ENCODE measurements around the gene AKAP10. TPM values are rescaled to one million over a fixed set of nuclear protein-coding genes. Genes with fewer than 3 reads are reported as not detected.

Gene AKAP10
- total and polyA plus RNA-seq, 10 of the 15 experiments (the other 5 are each of a cell fraction or from before 2014, with no cell fraction given): 4.3 to 23.7 (median 14.7) TPM

GRCh38 chr17:19874256-19874655, 103.4 kb downstream of the AKAP10 start:
- H3K36me3 ChIP-seq (ENCODE audit: control insufficient read depth in 2 of 2, insufficient read depth in 2 of 2, low read length in 1 of 2): no peaks in the 10 kb centered on the region

GRCh38 chr17:19873346-19873745, 104.3 kb downstream of the AKAP10 start:
- no peak overlapping the region for H2AFZ ChIP-seq (ENCODE audit: control insufficient read depth, low read depth, low read length)
- intact Hi-C loops (cut with micrococcal nuclease; ENCODE audit: unreplicated experiment) (no loop called here), in situ Hi-C loops (cut with MboI) (no loop called here)
- peaks cover 2 to 3% of the 10 kb centered on the region in 2 experiments; a peak in 2 of 4 replicates for H3K27me3 ChIP-seq (replicated peaks in 1 of 2; ENCODE audit: control insufficient read depth in 2 of 2, insufficient read depth in 2 of 2, low read length in 1 of 2)
- H3K4me2 ChIP-seq (ENCODE audit: control insufficient read depth, insufficient read depth): no peak overlapping the region
- 79% methylated on average over 3 of the region's 3 CpGs for WGBS (ENCODE audit: insufficient coverage, insufficient replicate concordance, low lambda C conversion rate, missing lambda C conversion rate)
- H4K20me1 ChIP-seq (ENCODE audit: control insufficient read depth, insufficient read depth): no peaks in the 10 kb centered on the region
- ChIA-PET RAD21 (ENCODE audit: unreplicated experiment) (no interaction called here), CTCF (no interaction called here), POLR2A (no interaction called here), SMC1A (ENCODE audit: uncharacterized antibody, unreplicated experiment) (no interaction called here)
- BruUV-seq (replicated peaks): no TSS peak
- no peak overlapping the region for H3K27ac ChIP-seq (ENCODE audit: control insufficient read depth, insufficient read depth)
- TF ChIP-seq BRCA1 (IDR thresholded peaks at IDR 0.05; ENCODE audit: low read depth, low read length): no peak
- no peak for TF ChIP-seq USF1 (IDR thresholded peaks at IDR 0.05; ENCODE audit: borderline replicate concordance, extremely low read length, insufficient read depth, low read depth, low read length)
- no peak for TF ChIP-seq POLR2AphosphoS5 (IDR thresholded peaks at IDR 0.05; ENCODE audit: low read length)
- TF ChIP-seq NFYA (IDR thresholded peaks at IDR 0.05; ENCODE audit: borderline replicate concordance, low read depth, low read length): no peak
- TF ChIP-seq ZNF274 (IDR thresholded peaks at IDR 0.05; ENCODE audit: insufficient read depth, insufficient read length): no peak
- no peak for TF ChIP-seq KDM1A (IDR thresholded peaks at IDR 0.05; ENCODE audit: borderline replicate concordance)
- no peak for TF ChIP-seq TBL1XR1 (IDR thresholded peaks at IDR 0.05; ENCODE audit: low read depth, low read length)
- no peak overlapping the region for H3K4me3 ChIP-seq
- H3K9ac ChIP-seq (ENCODE audit: control insufficient read depth, insufficient read depth, low read length): no peak overlapping the region
- FAIRE-seq (no peak), ATAC-seq (no peak), DNase-seq (ENCODE audit: low read depth, low spot score) (no peak)
- no peaks in the 10 kb centered on the region for H3K79me2 ChIP-seq (ENCODE audit: control insufficient read depth, insufficient read depth, low read length)
- no peaks in the 10 kb centered on the region for H3K4me1 ChIP-seq (ENCODE audit: control insufficient read depth, insufficient read depth, low read length)
- no peaks in the 10 kb centered on the region for H3K36me3 ChIP-seq (ENCODE audit: control insufficient read depth in 2 of 2, insufficient read depth in 2 of 2, low read length in 1 of 2)
- H3K9me3 ChIP-seq (replicated peaks; ENCODE audit: control insufficient read depth, insufficient read depth, low read length): no peaks in the 10 kb centered on the region

More at GRCh38 chr17:19874256-19874655, 103.4 kb downstream of the AKAP10 start:
- Histone ChIP-seq H2AFZ (ENCODE audit: control insufficient read depth, low read depth, low read length) (no peak overlapping the region), H3K79me2 (ENCODE audit: control insufficient read depth, insufficient read depth, low read length) (no peaks in the 10 kb centered on the region), H3K9ac (ENCODE audit: control insufficient read depth, insufficient read depth, low read length) (no peak overlapping the region), H3K9me3 (replicated peaks; ENCODE audit: control insufficient read depth, insufficient read depth, low read length) (no peaks in the 10 kb centered on the region), H3K4me1 (ENCODE audit: control insufficient read depth, insufficient read depth, low read length) (no peaks in the 10 kb centered on the region), H3K4me3 (no peak overlapping the region), H3K4me2 (ENCODE audit: control insufficient read depth, insufficient read depth) (no peak overlapping the region), H4K20me1 (ENCODE audit: control insufficient read depth, insufficient read depth) (no peaks in the 10 kb centered on the region), H3K27ac (ENCODE audit: control insufficient read depth, insufficient read depth) (no peak overlapping the region), H3K27me3 (replicated peaks in 1 of 2; ENCODE audit: control insufficient read depth in 2 of 2, insufficient read depth in 2 of 2, low read length in 1 of 2) (peaks cover under 1 to 3% of the 10 kb centered on the region in 2 experiments; a peak in 1 of 4 replicates)
- SMC1A ChIA-PET (ENCODE audit: uncharacterized antibody, unreplicated experiment): no interaction called here
- FAIRE-seq (no peak), ATAC-seq (no peak), DNase-seq (ENCODE audit: low read depth, low spot score) (no peak)
- intact Hi-C loops (cut with micrococcal nuclease; ENCODE audit: unreplicated experiment) (no loop called here), in situ Hi-C loops (cut with MboI) (no loop called here)
- RAD21 ChIA-PET (ENCODE audit: unreplicated experiment): no interaction called here
- CTCF ChIA-PET: no interaction called here
- no TSS peak for BruUV-seq (replicated peaks)
- TF ChIP-seq PAX5 (IDR thresholded peaks at IDR 0.05; ENCODE audit: borderline replicate concordance, low read depth, low read length): no peak
- no peak for TF ChIP-seq EED (IDR thresholded peaks at IDR 0.05; ENCODE audit: low read depth)
- no peak for TF ChIP-seq CHD1 (IDR thresholded peaks at IDR 0.05; ENCODE audit: low read depth, low read length)
- POLR2A ChIA-PET: no interaction called here
- WGBS (ENCODE audit: insufficient coverage, insufficient replicate concordance, low lambda C conversion rate, missing lambda C conversion rate): 30% methylated on average over 10 of the region's 10 CpGs
